CD4-positive, alpha-beta T cell treated with Interleukin-15 for 4 hours (primary cell): ENCODE results near the gene GCDH.

Experiments
- DNase-seq: peaks from one replicate; pipeline ENCODE4 v3.0.0-alpha.2; 2020; ENCODE audit warnings: low spot score

Gene GCDH

GRCh38 chr19:12940897-12941296, 49.9 kb downstream of the GCDH start:
- no peak for DNase-seq

- DNase-seq: no peak
These were observed 52.6 kb downstream of the GCDH start for GRCh38 chr19:12943437-12944044.

GRCh38 chr19:12944104-12944674, 53.2 kb downstream of the GCDH start:
- DNase-seq: no peak

GRCh38 chr19:12945479-12946091, 54.6 kb downstream of the GCDH start, which contains the start of gene RAD23A:
TSS of gene RAD23A (plus strand) at chr19:12945862. CDS start at chr19:12945949, 87 bp downstream.
- DNase-seq: peak; percentile 98

GRCh38 chr19:12946092-12946721, 55.2 kb downstream of the GCDH start:
- DNase-seq: peak; percentile 37

GRCh38 chr19:12946731-12947496, 56.0 kb downstream of the GCDH start:
- DNase-seq: no peak

- DNase-seq: no peak
These were observed 57.0 kb downstream of the GCDH start for GRCh38 chr19:12947702-12948611.

- no peak for DNase-seq
These were observed 57.8 kb downstream of the GCDH start for GRCh38 chr19:12948612-12949362.
